Measurements from ENCODE around the gene FBLL1. TPM values are rescaled to one million over a fixed set of nuclear protein-coding genes. Genes with fewer than 3 reads are reported as not detected.

FBLL1 gene
- total and polyA plus RNA-seq, 2 of the 4 experiments (the other 2 are of a cell fraction), result 0.18 to 0.29 TPM

DNA sequence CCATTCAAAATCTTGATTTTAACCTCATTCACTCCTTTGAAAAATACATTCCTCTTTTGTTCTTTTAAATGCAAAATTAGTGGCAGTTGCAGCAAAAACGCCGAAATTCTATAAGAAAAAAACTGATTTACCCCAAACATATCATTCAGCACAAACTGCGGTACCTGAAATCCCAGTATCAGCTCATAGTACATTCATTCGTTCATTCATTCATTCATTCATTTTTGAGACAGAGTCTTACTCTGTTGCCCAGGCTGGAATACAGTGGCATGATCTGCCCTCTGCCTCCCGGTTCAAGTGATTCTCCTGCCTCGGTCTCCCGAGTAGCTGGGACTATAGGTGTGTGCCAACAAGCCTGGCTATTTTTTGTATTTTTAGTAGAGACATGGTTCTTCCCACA is 20.4 kb downstream of the FBLL1 start:
- Histone ChIP-seq H3K14ac (replicated peaks; ENCODE audit: low read depth, low read length) (no peak overlapping the region), H4K5ac (ENCODE audit: low read depth, low read length) (no peak overlapping the region), H2AK9ac (replicated peaks; ENCODE audit: low read depth, low read length, poor library complexity) (no peak overlapping the region), H3K79me1 (ENCODE audit: low read depth in 1 of 2, low read length in 2 of 2) (peaks cover 11 to 21% of the 10 kb centered on the region in 2 experiments), H2AFZ (replicated peaks; ENCODE audit: low read length, poor library complexity) (no peak overlapping the region), H3K9me1 (ENCODE audit: insufficient read depth, low read length) (no peaks in the 10 kb centered on the region; the same call in 1 of the 2 replicates), H3K4me3 (ENCODE audit: insufficient read depth, low read depth, low read length) (no peak overlapping the region), H3K4me1 (ENCODE audit: control insufficient read depth, insufficient read depth, low read length) (0 out of 2 replicates have a peak, but pooled peaks cover 4% of the 10 kb centered on the region), H3K18ac (ENCODE audit: low read depth, low read length) (no peak overlapping the region), H3K27ac (ENCODE audit: insufficient read depth, low read length) (no peak overlapping the region), H3K23ac (ENCODE audit: low read depth, low read length) (no peak overlapping the region), H3K9ac (ENCODE audit: low read depth, low read length) (no peak overlapping the region), H2AK5ac (ENCODE audit: low read depth, low read length) (no peak overlapping the region), H3K56ac (ENCODE audit: extremely low read depth, insufficient read depth, low read length) (no peak overlapping the region), H3K9me3 (ENCODE audit: control insufficient read depth, insufficient read depth, low read length) (no peaks in the 10 kb centered on the region), H4K8ac (ENCODE audit: low read depth in 2 of 2, low read length in 2 of 2) (no peak overlapping the region), H2BK20ac (ENCODE audit: low read depth, low read length) (no peak overlapping the region), H3K36me3 (ENCODE audit: control insufficient read depth, insufficient read depth, low read length) (peaks cover 9% of the 10 kb centered on the region), H2BK120ac (ENCODE audit: low read depth, low read length) (no peak overlapping the region), H2BK15ac (ENCODE audit: low read depth, low read length) (no peak overlapping the region), H3K4ac (ENCODE audit: low read depth, low read length) (no peak overlapping the region), H3K27me3 (ENCODE audit: control insufficient read depth, insufficient read depth, low read length) (no peaks in the 10 kb centered on the region), H3K4me2 (ENCODE audit: low read depth, low read length) (no peak overlapping the region), H4K20me1 (ENCODE audit: insufficient read depth, low read length) (peaks cover 9% of the 10 kb centered on the region; the same call in 1 of the 2 replicates), H4K91ac (ENCODE audit: insufficient read depth, low read depth, low read length) (no peak overlapping the region), H2BK5ac (ENCODE audit: low read depth, low read length, poor library complexity, severe bottlenecking) (no peak overlapping the region)
- intact Hi-C loops (cut with micrococcal nuclease), result no loop called here
- no TSS peak for BruUV-seq (replicated peaks)
- ChIA-PET POLR2A (ENCODE audit: unreplicated experiment) (no interaction called here), CTCF (no interaction called here)
- no peak for TF ChIP-seq BHLHE40 (IDR thresholded peaks at IDR 0.05; ENCODE audit: low read depth, low read length)
- no peak for TF ChIP-seq POLR2A (IDR thresholded peaks at IDR 0.05; ENCODE audit: low read depth, low read length)
- TF ChIP-seq CHD1 (IDR thresholded peaks at IDR 0.05; ENCODE audit: low read depth, low read length), result no peak
- TF ChIP-seq RFX5 (IDR thresholded peaks at IDR 0.05; ENCODE audit: low read depth, low read length), result no peak
- no peak for TF ChIP-seq RCOR1 (IDR thresholded peaks at IDR 0.05; ENCODE audit: insufficient replicate concordance, low read length)
- TF ChIP-seq, protein P1, sequence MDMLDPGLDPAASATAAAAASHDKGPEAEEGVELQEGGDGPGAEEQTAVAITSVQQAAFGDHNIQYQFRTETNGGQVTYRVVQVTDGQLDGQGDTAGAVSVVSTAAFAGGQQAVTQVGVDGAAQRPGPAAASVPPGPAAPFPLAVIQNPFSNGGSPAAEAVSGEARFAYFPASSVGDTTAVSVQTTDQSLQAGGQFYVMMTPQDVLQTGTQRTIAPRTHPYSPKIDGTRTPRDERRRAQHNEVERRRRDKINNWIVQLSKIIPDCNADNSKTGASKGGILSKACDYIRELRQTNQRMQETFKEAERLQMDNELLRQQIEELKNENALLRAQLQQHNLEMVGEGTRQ (IDR thresholded peaks at IDR 0.05; ENCODE audit: low read depth, low read length), result no peak
- WGBS, 2 experiments (ENCODE audit: extremely low coverage in 2 of 2, insufficient read length in 1 of 2), result no CpG with 5 or more reads among the region's 7 CpGs
- ATAC-seq (ENCODE audit: low read depth) (no peak), DNase-seq (no peak)
- dilution Hi-C loops (cut with HindIII; ENCODE audit: low sequenced_read_pairs, unreplicated experiment), result no loop called here
- in situ Hi-C loops (cut with MboI; ENCODE audit: low sequenced_read_pairs), result no loop called here
